Activated CD8-positive, alpha-beta memory T cell treated with anti-CD3 and anti-CD28 coated beads for 48 hours (primary cell): Measurements from ENCODE around the gene POLR2L.

Experiments
- DNase-seq, 3 experiments: peaks; one replicate each; pipeline ENCODE4 v3.0.0-alpha.2; 2020; ENCODE audit warnings: low read depth in 2 of 3, low spot score in 2 of 3

The POLR2L gene

DNA sequence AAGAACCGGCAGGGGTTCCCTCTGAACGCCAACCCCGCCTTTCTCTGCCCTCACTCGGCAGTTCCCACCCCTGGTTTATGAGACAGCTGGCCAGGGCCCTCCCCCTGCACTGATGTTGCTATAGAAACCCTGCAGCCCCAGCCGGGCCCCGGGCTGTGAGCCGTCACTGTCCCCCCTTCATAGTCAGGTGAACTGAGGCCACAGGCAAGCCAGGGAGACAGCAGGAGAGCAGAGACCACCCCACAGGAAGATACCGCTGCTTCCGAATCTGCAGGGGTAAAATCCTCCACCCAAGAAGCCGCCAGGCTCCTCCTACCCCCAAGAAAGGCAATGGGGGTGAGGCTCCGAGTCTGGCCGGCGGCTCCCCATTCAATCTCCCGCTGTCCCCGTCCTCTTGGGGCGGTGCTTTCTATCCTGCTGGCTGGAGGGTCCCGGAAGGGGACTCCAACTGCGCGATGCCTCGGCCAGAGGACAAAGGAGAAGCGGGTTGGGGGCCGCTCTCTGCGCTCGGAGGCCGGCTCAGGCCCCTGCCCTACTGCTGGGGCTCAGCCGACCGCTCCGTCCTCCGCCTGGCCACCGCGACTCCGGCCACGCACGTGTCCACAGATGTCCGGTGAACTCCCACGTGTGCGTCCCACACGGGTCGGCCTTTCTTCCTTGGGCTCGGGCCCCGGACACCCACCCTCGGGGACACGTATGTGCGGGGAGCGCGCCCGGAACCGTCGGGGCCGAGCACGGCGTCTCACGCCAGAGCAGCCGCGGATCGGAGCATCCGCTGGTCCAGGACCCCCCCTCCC, 44.8 kb downstream of the POLR2L start:
- peak in 2 of 3 experiments; percentile 68 for DNase-seq

- DNase-seq, result no peak
These were observed 45.6 kb downstream of the POLR2L start for GRCh38 chr11:796565-797295.

- peak in 2 of 3 experiments; percentile 61 to 73 for DNase-seq
These were observed 46.4 kb downstream of the POLR2L start for GRCh38 chr11:795634-796564.

GRCh38 chr11:794766-795633, 47.3 kb downstream of the POLR2L start:
- no peak for DNase-seq

DNA sequence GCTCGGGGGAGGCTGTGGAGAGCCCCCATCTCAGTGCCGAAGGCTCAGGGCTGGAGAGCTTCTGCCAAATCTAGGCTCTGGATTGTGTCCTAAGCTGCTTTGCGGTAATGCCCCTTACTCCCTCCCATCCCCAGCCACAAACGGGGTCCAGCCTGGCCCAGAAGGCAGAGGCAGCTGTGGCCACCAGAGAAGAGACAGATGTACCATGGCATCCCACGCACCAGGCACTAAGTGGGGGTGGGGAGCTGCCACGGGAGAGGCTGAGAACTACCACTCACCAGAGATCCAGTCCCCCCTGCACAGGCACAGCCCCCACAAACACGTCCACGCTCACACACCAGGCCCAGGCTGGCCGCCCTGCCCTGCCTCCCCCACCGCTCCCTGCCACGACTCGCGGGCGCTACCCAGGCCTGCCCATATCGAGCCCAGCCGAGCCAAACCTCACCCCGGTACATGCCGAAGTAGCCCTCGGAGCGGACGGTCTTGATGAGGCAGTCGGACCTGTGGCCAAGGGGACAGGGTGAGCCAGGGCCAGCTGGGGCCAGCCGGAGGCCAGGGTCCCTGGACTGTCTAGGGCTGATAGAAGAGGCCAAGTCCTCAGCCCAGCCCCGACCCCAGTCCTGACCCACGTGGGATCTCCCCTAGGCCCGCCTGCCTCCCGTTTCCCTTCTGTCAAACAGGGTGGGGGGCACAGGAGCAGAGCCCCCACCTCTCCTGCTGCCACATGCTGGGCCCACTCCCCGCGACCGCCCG, 48.1 kb downstream of the POLR2L start:
- no peak for DNase-seq

- DNase-seq, result no peak
These were observed 48.8 kb downstream of the POLR2L start for GRCh38 chr11:793556-793955.

- no peak for DNase-seq
These were observed 49.5 kb downstream of the POLR2L start for GRCh38 chr11:792873-793272.

GRCh38 chr11:792535-792821, 49.9 kb downstream of the POLR2L start:
- DNase-seq, result no peak

DNA sequence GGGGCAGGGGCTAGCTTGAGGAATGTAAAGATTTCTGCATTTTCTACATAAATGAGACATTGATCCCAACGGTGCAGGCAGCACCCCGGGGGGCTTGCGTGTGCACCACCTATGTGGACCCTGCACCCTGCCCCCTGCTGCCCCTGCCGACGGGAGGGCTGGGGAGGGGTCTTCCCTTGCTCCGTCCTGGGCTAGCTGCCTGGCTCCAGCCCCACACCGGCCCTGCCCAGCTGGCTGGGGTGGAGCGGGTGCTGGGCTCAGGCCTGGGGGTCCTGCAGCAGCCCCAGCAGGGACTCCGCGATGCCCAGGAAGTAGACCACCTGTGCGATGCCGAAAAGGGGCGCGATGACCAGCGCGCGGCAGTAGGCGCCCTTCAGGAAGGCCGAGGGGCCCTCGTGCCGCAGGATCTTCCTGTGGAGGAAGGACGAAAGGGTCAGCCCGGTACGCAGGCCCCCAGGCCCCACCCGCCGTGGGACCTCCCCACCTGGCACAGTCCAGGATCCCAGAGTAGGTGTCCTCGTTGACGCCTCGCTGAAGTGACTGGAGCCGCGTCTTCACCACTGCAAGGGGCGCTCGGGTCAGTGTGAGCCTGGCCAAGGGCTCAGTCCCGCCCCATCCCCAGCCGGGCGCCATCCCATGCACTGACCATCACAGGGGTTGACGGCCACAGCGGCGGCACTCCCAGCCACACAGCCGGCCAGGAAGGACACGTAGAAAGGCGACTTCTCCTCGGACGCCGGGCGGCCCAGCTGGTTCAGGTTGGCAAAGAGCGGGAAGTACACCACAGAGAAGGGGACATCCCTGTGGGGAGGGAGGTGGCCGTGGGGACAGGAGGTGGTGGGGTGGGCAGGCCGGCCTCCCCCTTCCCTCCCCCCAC, 50.4 kb downstream of the POLR2L start:
- no peak for DNase-seq

DNA sequence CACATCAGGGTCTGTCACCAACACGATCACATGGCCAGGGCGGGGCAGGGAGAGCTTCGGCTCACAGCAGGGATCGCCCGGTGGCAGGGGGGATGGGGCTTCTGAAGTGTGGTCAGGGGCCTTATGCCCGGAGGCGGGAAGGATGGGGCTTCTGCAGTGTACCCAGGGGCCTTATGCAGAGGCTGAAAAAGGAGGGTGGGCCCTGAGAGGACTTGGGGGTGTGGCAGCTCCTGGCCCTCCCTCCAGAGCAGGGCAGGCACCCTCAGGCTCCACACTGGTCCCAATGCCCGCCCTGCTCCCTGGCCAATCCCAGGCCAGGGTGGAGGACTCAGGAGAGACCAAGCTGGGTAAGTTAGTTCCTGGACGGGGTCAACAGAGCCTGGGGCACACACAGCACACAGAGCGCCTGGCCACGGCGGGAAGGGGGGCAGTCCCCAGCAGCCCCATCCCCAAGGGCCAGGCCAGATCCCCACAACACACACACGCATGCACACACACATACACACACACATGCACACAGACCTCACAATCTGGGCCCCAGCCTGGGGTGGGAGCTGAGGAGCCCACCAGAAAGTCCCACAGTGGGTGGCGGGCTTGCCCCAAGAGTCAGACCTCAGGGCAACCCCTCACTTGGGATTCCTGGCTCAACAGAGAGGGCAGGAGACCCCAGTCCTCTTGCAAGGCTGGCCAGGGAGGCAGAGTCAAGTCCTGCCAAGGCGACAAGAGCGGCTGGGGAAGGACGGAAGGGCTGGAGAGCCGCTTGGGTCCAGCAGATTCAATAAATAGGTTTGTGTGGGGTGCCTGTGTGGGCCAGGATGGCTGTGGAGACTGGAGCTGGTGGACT, 51.4 kb downstream of the POLR2L start:
- DNase-seq, result no peak

DNA sequence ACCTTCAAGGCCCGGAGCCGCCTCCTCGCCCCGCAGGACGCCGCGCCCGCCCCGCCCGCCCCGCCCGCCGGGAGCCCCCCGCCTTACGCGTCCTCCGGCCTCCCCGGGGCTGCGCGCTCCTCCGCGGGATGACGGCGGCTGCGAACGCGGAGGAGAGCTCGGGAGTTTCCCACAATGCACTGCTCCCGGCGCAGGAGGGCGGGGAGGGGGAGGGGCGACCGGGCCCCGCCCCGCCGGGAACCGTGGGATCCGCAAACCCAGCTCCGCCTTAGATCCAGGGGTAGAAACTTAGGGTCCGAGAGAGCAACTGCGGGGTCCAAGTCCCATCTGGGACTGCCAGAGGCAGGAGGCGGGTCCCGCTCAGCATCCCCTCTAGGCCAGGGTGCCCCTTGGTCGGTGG, 52.4 kb downstream of the POLR2L start, which contains the start of gene CEND1:
TSS of gene CEND1 (minus strand) at position 148 of the 400 bp plus-strand sequence. CDS start 1,514 bp downstream, outside the sequence.
- DNase-seq, result no peak
